Hepatocyte (in vitro differentiated cells): ENCODE results near the gene RASSF1.

Experiments used
- EZH2phosphoT487 ChIP-seq: fragments of 200-600 bp; sonication (generic); IDR thresholded peaks from one replicate; pipeline ENCODE4 v1.6.1; 2018; ENCODE audit warnings: antibody characterized with exemption, mild to moderate bottlenecking, low read depth, moderate library complexity; ENCODE audit not compliant: unreplicated experiment, severe bottlenecking
- TF ChIP-seq, protein P1 (sequence below): fragments of 200-600 bp; sonication (generic); IDR thresholded peaks from 2 replicates; pipeline ENCODE4 v1.5.1; 2016; ENCODE audit warnings: antibody characterized with exemption, mild to moderate bottlenecking; ENCODE audit not compliant: poor library complexity

DNA sequence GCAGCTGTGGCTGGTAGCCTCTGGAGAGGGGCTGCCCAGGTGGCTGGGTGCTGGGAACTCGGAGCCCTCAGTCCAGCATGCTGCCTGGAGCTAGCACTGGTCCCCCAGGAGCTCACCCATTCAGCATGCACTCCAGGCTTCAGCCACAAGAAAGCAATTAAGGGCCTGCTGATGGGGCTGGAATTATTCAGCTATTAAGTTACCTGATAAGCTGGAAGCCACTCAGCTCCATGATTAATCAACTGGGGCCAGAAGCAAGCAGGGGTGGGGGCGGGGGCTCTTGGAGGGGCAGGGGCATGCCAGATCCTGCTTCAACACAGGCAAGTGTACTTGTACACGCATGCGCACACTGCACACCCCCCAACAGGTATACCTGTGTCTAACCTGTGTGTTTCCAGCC is 40.7 kb upstream of the RASSF1 start:
- TF ChIP-seq, protein P1, sequence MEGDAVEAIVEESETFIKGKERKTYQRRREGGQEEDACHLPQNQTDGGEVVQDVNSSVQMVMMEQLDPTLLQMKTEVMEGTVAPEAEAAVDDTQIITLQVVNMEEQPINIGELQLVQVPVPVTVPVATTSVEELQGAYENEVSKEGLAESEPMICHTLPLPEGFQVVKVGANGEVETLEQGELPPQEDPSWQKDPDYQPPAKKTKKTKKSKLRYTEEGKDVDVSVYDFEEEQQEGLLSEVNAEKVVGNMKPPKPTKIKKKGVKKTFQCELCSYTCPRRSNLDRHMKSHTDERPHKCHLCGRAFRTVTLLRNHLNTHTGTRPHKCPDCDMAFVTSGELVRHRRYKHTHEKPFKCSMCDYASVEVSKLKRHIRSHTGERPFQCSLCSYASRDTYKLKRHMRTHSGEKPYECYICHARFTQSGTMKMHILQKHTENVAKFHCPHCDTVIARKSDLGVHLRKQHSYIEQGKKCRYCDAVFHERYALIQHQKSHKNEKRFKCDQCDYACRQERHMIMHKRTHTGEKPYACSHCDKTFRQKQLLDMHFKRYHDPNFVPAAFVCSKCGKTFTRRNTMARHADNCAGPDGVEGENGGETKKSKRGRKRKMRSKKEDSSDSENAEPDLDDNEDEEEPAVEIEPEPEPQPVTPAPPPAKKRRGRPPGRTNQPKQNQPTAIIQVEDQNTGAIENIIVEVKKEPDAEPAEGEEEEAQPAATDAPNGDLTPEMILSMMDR: no peak
- TF ChIP-seq EZH2phosphoT487: no peak
